Measurements from ENCODE around the gene HMOX2.

The HMOX2 gene

GRCh38 chr16:4443271-4443670 is 32.9 kb upstream of the HMOX2 start:
- Histone ChIP-seq H3K4me1 (ENCODE audit: insufficient read depth, low read length, severe bottlenecking) (no peaks in the 10 kb centered on the region), H3K27me3 (ENCODE audit: insufficient read depth, low read length) (no peaks in the 10 kb centered on the region), H3K36me3 (ENCODE audit: insufficient read depth, low read length) (peaks cover 95% of the 10 kb centered on the region), H3K4me2 (ENCODE audit: low read length) (no peak overlapping the region), H2AFZ (ENCODE audit: low read length) (no peak overlapping the region), H3K9ac (ENCODE audit: low read length) (no peak overlapping the region), H4K20me1 (ENCODE audit: insufficient read depth, low read length) (no peaks in the 10 kb centered on the region), H3K4me3 (ENCODE audit: low read depth, low read length, poor library complexity, severe bottlenecking) (no peak overlapping the region), H3K27ac (ENCODE audit: low read depth, low read length, poor library complexity, severe bottlenecking) (no peak overlapping the region), H3K9me2 (ENCODE audit: low read depth, low read length) (no peaks in the 10 kb centered on the region), H3K79me2 (ENCODE audit: insufficient read depth, low read length) (no peaks in the 10 kb centered on the region), H3F3A (ENCODE audit: insufficient read depth, low read length) (no peaks in the 10 kb centered on the region), H3K9me3 (ENCODE audit: low read length) (no peaks in the 10 kb centered on the region)
- TF ChIP-seq CTCF (IDR thresholded peaks at IDR 0.05; ENCODE audit: low read length) (no peak), EZH2 (IDR thresholded peaks at IDR 0.05; ENCODE audit: borderline replicate concordance, low read length) (no peak)

- H3F3A ChIP-seq (ENCODE audit: insufficient read depth, low read length) = no peaks in the 10 kb centered on the region
- no peaks in the 10 kb centered on the region for H3K79me2 ChIP-seq (ENCODE audit: insufficient read depth, low read length)
- no peak overlapping the region for H2AFZ ChIP-seq (ENCODE audit: low read length)
- H3K27me3 ChIP-seq (ENCODE audit: insufficient read depth, low read length) = no peaks in the 10 kb centered on the region
- H4K20me1 ChIP-seq (ENCODE audit: insufficient read depth, low read length) = no peaks in the 10 kb centered on the region
- no peaks in the 10 kb centered on the region for H3K9me3 ChIP-seq (ENCODE audit: low read length)
- H3K4me2 ChIP-seq (ENCODE audit: low read length) = no peak overlapping the region
- H3K9me2 ChIP-seq (ENCODE audit: low read depth, low read length) = no peaks in the 10 kb centered on the region
- TF ChIP-seq CTCF (IDR thresholded peaks at IDR 0.05; ENCODE audit: low read length) (no peak), EZH2 (IDR thresholded peaks at IDR 0.05; ENCODE audit: borderline replicate concordance, low read length) (no peak)
- H3K9ac ChIP-seq (ENCODE audit: low read length) = no peak overlapping the region
- peaks cover 95% of the 10 kb centered on the region for H3K36me3 ChIP-seq (ENCODE audit: insufficient read depth, low read length)
- no peak overlapping the region for H3K4me3 ChIP-seq (ENCODE audit: low read depth, low read length, poor library complexity, severe bottlenecking)
- H3K4me1 ChIP-seq (ENCODE audit: insufficient read depth, low read length, severe bottlenecking) = no peaks in the 10 kb centered on the region
- no peak overlapping the region for H3K27ac ChIP-seq (ENCODE audit: low read depth, low read length, poor library complexity, severe bottlenecking)
Measured at GRCh38 chr16:4443986-4444385, 32.2 kb upstream of the HMOX2 start.

- Histone ChIP-seq H4K20me1 (ENCODE audit: insufficient read depth, low read length) (no peaks in the 10 kb centered on the region), H3K36me3 (ENCODE audit: insufficient read depth, low read length) (peaks cover 89% of the 10 kb centered on the region)
Measured at GRCh38 chr16:4450430-4450829, 25.8 kb upstream of the HMOX2 start.

More at GRCh38 chr16:4450430-4450829, 25.8 kb upstream of the HMOX2 start:
- no peaks in the 10 kb centered on the region for H3F3A ChIP-seq (ENCODE audit: insufficient read depth, low read length)
- no peaks in the 10 kb centered on the region for H3K9me3 ChIP-seq (ENCODE audit: low read length)
- no peaks in the 10 kb centered on the region for H3K27me3 ChIP-seq (ENCODE audit: insufficient read depth, low read length)
- no peak overlapping the region for H2AFZ ChIP-seq (ENCODE audit: low read length)
- no peaks in the 10 kb centered on the region for H3K4me1 ChIP-seq (ENCODE audit: insufficient read depth, low read length, severe bottlenecking)
- H3K4me2 ChIP-seq (ENCODE audit: low read length) = no peak overlapping the region
- no peak for TF ChIP-seq CTCF (IDR thresholded peaks at IDR 0.05; ENCODE audit: low read length)
- TF ChIP-seq EZH2 (IDR thresholded peaks at IDR 0.05; ENCODE audit: borderline replicate concordance, low read length) = no peak
- no peak overlapping the region for H3K9ac ChIP-seq (ENCODE audit: low read length)
- no peaks in the 10 kb centered on the region for H3K79me2 ChIP-seq (ENCODE audit: insufficient read depth, low read length)
- H3K27ac ChIP-seq (ENCODE audit: low read depth, low read length, poor library complexity, severe bottlenecking) = no peak overlapping the region
- H3K9me2 ChIP-seq (ENCODE audit: low read depth, low read length) = no peaks in the 10 kb centered on the region
- no peak overlapping the region for H3K4me3 ChIP-seq (ENCODE audit: low read depth, low read length, poor library complexity, severe bottlenecking)
